SH-SY5Y (cell line): ENCODE data around the gene LOXL4.

Experiments
- GATA2 ChIP-seq: IDR thresholded peaks from 2 replicates; pipeline ENCODE4 v1.6.1; 2011; ENCODE audit warnings: mild to moderate bottlenecking, low read depth, low read length
- GATA3 ChIP-seq: IDR thresholded peaks from 2 replicates; pipeline ENCODE4 v1.6.1; 2011; ENCODE audit warnings: low read depth, mild to moderate bottlenecking, low read length, moderate library complexity

DNA sequence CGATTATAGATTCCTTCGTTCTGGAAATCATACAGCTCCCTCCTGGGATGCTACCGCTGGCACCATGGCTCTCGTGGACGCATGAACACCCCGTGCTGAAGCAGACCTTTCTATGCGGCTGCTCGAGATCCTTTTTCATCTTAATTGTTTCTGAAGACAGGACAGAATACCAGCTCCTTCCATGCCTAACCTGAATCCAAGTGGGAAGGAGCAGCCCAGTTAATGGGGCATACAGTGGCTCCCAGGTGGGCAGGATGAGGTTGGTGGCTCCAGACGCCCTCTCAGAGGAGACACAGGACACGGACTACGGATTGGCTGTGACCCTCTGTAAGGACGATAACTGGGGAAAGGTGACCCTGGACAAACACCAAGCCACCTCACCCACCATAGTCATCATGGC lies 18.4 kb upstream of the LOXL4 start:
- TF ChIP-seq GATA2 (no peak), GATA3 (no peak)
